Activated T-cell treated with anti-CD3 and anti-CD28 coated beads for 24 hours (primary cell): ENCODE results near the gene BUD23.
"Not testable (repeated sequence)": the region's sequence is repeated elsewhere in the genome, so short reads cannot be mapped to it uniquely, and the experiment has no call there.

Experiments used
- DNase-seq: peaks from one replicate; pipeline ENCODE4 v3.0.0-alpha.2; 2020; ENCODE audit warnings: low read depth

BUD23 gene

GRCh38 chr7:73719806-73720169 is 36.4 kb downstream of the BUD23 start:
- no peak for DNase-seq

DNA sequence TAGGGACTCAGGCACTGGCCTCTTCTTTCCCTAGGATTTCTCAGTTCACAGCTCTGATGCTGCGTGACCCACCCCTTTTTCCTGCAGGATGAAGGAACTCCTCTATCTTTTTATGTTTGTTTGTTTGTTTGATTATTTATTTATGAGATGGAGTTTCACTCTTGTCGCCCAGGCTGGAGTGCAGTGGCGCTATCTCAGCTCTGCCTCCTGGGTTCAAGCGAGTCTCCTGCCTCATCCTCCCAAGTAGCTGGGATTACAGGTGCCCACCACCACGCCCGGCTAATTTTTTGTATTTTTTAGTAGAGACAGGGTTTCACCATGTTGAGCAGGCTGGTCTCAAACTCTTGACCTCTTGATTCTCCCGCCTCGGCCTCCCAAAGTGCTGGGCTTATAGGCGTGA is 37.0 kb downstream of the BUD23 start:
- DNase-seq = not testable (repeated sequence)

- DNase-seq = no peak
Measured at GRCh38 chr7:73721377-73721817, 38.0 kb downstream of the BUD23 start.

DNA sequence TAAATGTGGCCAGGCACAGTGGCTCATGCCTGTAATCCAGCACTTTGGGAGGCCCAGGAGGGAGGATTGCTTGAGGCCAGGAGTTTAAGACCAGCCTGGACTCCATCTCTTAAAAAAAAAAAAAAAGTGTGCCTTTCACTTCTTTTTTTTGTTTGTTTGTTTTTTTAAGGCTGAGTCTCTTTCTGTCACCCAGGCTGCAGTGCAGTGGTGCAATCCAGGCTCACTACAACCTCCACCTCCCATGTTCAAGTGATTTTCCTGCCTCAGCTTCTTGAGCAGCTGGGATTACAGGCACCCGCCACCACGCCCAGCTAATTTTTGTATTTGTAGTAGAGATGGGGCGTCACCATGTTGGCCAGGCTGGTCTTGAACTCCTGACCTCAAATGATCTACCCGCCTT is 38.8 kb downstream of the BUD23 start:
- DNase-seq = not testable (repeated sequence)

- no peak for DNase-seq
Measured at GRCh38 chr7:73722785-73723184, 39.4 kb downstream of the BUD23 start.

GRCh38 chr7:73723813-73724212 is 40.4 kb downstream of the BUD23 start:
- no peak for DNase-seq

GRCh38 chr7:73726083-73726466 is 42.7 kb downstream of the BUD23 start:
- no peak for DNase-seq

- no peak for DNase-seq
Measured at GRCh38 chr7:73727952-73728351, 44.6 kb downstream of the BUD23 start.

DNA sequence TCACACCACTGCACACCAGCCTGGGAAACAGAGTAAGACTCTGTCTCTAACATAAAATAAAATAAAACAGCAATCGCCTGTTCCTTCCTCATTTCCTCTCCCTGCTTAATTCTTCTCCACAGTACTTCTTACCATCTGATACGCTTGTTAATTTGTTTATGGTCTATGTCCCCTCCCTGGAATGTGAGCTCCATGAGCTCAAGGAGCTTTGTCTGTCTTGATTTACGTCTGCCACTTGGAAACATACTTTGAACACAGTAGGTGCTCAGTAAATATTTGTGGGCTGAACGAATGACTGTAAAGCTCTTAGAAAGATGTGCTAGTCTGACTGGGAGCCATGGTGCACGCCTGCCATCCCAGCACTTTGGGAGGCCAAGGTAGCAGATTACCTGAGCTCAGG is 45.2 kb downstream of the BUD23 start:
- DNase-seq = no peak

- no peak for DNase-seq
Measured at GRCh38 chr7:73730485-73730884, 47.1 kb downstream of the BUD23 start.

- DNase-seq = no peak
Measured at GRCh38 chr7:73732397-73732796, 49.0 kb downstream of the BUD23 start.

DNA sequence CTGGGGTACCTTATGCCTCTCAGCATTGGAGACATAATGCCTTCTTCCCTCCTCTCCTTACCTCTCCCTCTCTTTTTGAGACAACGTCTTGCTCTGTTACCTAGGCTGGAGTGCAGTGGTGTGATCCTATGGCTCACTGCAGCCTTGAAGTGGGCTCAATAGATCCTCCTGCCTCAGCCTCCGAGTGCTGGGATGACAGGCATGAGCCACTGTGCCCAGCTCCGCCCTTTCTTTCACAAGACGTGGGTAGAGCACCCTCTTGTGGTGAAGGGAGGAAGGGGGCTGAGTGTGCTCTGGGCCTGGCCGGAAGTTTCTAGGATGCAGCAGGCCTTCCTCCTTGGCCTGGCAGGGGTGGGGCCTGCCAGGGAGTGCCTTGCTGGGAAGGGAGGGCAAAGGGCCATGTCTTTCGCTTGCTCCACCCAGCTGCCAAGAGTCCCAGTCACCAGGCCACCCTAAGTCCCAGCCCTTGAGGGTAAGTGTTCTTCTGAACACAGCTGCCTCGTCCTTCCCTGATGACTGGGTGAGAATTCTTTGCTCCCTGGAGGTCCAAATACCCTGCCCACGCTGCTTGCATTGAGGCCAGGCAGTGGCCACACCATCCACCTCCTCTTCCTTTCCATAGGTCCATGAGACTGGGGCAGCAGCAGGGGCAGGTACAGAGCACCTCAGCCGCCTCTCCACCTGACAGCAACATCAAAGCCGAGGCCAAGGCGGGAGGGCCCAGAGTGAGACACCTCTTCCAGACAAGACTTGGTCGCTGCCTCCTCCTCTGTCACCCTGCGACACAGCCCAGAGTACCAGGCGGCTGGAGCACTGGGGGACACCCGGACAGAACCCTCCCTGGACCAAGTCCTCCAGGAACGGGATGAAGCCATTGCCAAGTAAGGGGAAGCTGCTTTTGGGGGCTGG is 51.5 kb downstream of the BUD23 start:
- DNase-seq = peak; percentile 79

DNA sequence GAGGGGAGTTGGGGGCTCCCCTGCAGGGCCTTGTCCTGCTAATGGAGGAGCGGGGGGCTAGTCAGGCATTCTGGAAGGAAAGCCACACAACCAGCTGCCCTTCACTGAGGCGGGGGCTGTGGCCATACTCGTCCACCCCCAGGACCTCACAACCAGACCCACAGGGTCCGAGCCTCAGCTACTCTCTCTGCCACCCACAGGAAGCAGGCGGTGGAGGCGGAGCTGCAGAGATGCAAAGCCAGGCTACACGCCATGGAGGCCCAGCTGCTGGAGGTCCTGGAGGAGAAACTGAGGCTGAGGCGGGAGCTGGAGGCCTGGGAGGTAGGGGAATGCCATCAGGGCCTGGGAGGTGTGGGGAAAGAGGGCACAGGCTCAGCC is 52.1 kb downstream of the BUD23 start:
- DNase-seq = no peak

GRCh38 chr7:73736885-73737284 is 53.5 kb downstream of the BUD23 start:
- DNase-seq = no peak

DNA sequence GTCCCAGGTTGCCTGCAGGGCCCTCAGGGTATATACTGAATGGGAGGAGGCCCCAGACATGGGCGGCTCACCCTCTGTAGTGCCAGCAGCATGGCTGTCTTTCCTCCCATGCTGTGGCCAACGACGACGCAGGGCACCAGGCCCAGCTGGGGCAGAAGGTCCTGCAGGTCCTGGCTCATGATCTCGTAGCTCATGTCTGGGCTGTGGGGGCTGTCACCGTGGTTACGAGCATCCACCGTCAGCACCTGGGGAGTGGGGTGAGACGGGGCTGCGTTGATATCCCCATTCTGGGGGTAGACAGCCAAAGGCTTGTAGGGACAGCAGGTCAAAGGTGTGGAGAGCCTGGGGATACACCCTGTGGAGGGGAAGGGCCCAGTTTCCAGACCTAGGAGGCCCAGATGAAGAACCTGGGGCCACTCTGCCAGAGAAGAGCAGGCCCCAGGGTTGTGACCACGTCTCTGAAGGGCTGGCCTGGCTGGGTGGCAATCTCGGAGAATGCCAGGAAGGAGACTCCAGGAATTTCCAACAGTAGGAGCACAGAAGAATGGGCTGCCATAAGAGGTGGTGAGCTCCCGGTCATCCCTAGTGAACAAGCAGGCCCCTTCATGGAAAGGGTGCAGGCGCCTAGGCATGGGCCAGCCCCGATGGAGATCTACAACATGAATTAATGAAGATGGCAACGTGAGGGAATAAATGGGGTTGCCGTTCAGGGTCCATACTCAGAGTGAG is 54.3 kb downstream of the BUD23 start:
- no peak for DNase-seq

- peak; percentile 58 for DNase-seq
Measured at GRCh38 chr7:73738220-73738611, 54.8 kb downstream of the BUD23 start.

DNA sequence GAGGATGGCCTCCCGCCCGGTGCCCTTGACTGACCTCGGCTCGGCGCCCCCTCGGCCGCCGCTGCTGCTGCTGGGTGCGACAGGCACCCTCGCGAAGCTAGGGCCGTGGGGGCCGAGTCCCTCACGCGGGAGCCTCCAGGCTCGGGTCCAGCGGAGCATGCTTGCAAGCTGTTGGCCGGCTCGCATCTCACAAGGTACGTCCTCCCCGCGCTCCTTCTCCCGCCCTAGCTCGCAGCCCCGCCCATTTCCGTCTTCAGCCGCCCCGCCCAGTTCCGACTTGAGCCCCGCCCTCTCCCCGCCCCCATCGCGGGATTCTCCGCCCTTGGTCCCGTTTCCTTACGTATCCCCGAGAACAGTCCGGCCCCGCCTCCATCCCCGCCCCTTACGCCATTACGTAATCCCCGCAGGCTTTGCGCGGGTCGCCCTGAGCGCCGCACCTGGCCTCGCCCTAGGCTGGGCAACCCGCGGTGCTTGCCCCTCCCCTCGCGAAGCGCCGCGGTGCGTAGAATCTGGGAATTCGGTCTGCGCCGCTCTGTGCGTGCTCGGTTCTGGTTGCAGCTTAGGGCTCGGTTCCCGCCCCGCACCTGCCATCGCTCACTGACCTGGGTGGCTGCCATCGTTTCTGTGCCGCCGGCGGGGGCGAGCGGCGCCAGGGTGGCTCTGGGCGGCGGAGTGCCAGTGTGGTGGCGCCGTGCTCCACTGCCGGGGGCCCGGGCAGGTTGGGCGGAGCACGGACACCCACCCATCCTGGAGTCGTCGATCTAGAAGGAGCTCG is 55.4 kb downstream of the BUD23 start, which contains the start of gene ABHD11:
TSS of gene ABHD11 (minus strand) at position 191 of the 775 bp plus-strand sequence. CDS start at position 159, 32 bp downstream.
- DNase-seq = peak; percentile 99

- no peak for DNase-seq
Measured at GRCh38 chr7:73739387-73739767, 56.0 kb downstream of the BUD23 start.

GRCh38 chr7:73740212-73740611 is 56.8 kb downstream of the BUD23 start:
- no peak for DNase-seq

DNA sequence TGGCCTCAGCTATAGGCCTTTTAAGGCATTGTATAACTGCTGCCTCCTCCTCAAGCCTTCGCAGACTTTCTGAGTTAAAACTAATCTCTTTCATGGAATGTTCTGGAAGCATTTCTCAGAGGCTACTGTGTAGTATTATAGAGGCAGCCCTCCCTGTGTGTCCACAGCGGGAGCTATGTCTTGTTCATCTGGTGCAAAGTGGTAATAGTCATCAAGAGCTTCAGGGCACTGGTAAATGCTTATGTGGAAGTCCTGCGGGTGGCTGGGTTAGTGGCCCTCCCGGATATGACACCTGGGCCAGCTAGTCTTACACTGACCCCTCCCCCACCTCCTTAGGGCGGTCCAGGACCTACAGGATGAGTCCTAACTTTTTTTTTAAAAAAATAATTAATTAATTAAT is 57.4 kb downstream of the BUD23 start:
- no peak for DNase-seq

DNA sequence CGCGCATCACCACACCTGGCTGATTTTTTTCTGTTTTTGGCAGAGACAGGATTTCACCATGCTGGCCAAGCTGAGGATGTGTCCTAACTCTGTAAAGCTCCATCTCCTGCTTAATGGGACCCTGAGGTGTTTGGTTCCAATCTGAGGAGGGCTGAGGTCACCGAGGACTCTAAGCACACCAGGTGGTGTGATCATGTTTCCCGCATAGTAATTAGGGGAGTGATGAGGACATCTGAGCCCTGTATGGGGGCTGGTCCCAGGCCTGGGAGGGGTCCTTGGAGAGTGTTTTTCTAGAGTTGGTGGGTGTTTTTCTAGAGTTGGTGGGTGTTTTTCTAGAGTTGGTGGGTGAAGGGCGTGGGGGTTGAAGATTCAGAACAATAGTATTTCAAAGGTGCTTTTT is 58.2 kb downstream of the BUD23 start:
- no peak for DNase-seq

DNA sequence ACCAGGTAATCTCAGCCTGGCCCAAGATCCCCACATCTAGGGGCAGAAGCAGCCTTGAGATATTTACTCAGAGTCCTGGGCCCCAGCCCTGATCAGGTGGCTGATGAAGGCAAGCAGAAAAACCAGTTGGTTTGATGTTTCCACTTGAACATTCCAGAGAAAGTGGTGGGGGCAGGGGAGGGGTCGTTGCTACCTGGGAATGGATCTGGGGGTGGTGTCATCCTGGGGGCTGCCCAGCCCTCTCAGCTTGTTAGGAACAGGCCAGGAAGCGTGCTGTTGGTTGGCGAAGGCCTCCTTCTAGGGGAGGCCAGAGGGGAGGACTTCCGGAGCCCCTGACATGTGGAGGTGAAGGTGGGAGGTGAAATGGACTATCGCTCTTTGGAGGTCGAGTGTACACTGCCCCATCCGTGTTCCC is 58.9 kb downstream of the BUD23 start:
- no peak for DNase-seq
